ENCODE data around the gene CNTD1.

CNTD1 gene

DNA sequence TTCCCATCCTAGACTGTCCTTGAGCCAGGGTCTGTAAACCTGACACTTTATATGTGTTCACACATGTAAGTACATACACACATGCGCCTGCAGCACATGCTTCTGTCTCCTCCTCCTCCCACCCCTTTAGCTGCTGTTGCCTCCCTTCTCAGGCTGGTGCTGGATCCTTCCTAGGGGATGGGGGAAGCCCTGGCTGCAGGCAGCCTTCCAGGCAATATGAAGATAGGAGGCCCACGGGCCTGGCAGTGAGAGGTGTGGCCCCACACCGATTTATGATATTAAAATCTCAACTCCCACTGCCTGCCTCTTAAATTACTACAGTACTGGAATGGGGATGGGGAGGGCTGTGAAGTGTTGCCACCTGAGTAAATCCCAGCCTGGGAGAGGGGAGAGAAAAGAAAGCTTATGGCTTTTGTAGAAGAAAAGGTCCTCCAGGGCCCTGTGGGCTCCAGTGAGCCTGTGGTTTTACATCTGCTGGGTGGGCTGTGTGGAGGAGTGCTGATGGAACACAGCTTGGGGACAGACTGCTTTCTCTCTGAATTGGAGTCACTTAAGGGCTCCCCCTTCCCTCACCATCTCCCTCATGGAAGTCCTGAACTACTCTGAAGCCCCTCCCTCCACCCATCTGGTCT lies 19.2 kb upstream of the CNTD1 start:
- DNase-seq (ENCODE audit: low read depth in 3 of 3), result no peak

DNA sequence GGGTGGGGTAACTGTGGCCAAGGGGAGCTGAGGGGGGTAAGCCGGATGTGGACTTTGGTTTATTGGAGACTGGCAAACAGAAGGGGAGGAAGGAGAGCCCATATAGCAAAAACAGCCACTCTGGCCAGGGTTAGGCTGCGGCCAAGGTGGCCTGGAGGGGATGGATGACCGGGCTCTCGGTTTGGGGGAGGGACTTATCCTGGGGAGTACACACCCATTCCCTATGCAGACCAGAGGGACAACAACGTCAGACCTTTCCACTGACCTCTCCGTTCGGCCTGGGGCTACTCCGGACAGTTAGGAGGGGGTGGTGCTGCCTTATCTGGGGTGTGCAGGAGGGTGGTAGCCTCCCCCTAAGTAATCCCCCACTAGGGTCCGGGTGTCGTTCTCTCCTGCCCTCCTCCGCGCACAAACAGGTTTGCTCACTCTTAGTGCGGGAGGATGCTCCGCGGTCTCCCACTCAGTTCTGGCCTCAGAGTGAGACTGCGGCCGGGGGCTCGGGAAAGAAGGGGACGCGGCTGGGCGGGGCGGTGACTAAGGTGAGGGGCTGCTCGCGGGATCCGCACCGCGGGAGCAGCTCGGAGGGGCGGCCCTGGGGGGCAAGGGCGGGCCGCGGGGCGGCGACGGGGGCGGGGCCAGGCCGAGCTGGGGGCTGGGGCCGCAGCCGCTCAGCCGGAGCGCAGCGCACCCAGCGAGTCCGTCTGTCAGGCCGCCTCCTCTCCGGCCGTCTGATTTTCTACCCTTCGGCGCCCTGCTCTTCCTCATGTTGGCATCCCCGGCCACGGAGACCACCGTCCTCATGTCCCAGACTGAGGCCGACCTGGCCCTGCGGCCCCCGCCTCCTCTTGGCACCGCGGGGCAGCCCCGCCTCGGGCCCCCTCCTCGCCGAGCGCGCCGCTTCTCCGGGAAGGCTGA lies 18.5 kb upstream of the CNTD1 start, which contains the start of gene WNK4:
TSS of gene WNK4 (plus strand) at position 675 of the 915 bp plus-strand sequence. CDS start at position 764, 89 bp downstream.
- no peak for DNase-seq (ENCODE audit: low read depth in 3 of 3)

DNA sequence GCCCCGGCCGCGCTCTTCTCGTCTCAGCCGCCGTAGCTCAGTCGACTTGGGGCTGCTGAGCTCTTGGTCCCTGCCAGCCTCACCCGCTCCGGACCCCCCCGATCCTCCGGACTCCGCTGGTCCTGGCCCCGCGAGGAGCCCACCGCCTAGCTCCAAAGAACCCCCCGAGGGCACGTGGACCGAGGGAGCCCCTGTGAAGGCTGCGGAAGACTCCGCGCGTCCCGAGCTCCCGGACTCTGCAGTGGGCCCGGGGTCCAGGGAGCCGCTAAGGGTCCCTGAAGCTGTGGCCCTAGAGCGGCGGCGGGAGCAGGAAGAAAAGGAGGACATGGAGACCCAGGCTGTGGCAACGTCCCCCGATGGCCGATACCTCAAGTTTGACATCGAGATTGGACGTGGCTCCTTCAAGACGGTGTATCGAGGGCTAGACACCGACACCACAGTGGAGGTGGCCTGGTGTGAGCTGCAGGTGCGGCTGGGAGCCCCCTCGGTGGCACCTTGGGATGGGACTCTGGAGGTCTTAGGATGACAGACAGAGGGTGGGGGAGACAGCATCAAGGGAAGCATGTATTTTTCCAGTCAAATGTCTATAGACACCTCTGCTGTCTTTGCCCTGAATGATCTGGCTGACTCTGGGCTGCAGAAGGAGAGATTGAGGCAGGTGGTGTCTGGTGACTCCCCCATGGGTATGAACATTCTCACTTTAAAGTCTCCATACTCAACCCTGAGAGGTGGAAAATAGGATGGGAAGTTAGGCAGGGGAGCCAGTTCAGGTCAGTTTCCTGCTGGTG lies 17.6 kb upstream of the CNTD1 start:
- no peak for DNase-seq (ENCODE audit: low read depth in 3 of 3)

DNA sequence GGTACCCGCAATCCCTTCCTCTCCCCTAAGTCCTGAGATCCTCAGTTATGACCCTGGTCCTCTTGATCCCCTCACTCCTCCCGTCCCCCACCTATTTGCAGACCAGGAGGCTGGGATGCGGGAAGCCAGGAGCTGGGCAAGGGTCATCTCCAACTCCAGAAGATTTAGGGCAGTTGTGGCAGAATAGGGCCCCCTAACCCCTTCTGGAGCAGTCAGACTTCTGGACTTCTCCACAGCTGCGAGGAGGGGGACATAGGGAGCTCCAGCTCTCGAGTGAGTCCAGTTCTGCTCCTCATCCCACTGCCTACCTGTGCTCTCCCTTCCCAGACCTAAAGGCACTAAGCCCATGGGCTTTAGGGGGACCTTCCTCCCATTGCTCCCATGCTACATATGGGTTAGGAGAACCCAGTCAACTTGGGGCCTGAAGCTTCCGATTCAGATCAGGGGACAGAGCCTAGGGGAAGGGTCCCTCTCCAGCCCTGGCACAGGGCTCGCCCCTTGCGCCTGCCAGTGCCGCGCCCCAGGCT lies 17.0 kb upstream of the CNTD1 start:
- DNase-seq (ENCODE audit: low read depth in 3 of 3), result no peak

DNA sequence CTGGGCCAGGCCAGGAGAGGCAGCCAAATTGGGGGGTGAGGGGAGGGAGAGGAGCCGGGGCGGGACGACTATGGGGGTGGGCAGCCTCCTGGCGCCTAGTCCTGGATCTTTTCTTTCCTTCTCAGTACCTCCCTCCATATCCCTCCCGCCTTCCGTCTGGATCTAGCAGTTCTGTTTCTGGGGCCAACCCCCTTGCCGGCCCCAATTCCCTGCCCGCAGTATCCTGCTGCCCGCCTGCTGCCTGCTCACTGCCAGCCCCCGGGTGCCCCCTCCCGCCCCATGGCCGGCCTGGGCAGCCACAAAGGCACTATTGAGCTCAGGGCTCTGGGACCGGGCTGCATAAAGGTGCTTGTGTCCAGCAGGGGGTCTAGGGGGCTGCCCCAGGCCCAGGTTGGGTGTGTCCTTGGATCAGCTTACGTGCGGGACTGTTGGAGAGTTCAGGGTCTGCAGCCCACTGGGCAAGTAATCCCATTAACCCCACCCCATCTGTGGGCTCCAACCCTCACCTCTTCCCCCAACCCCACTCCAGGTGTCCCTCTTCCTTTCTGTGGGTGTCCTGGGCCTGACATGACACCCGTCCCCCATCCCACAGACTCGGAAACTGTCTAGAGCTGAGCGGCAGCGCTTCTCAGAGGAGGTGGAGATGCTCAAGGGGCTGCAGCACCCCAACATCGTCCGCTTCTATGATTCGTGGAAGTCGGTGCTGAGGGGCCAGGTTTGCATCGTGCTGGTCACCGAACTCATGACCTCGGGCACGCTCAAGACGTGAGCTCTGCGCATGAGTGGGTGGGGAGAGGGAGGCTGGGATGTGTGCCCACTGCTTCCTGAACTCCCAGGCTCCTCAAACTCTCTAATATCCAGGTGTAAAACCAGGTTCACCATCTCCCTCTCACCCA lies 16.2 kb upstream of the CNTD1 start:
- no peak for DNase-seq (ENCODE audit: low read depth in 3 of 3)

DNA sequence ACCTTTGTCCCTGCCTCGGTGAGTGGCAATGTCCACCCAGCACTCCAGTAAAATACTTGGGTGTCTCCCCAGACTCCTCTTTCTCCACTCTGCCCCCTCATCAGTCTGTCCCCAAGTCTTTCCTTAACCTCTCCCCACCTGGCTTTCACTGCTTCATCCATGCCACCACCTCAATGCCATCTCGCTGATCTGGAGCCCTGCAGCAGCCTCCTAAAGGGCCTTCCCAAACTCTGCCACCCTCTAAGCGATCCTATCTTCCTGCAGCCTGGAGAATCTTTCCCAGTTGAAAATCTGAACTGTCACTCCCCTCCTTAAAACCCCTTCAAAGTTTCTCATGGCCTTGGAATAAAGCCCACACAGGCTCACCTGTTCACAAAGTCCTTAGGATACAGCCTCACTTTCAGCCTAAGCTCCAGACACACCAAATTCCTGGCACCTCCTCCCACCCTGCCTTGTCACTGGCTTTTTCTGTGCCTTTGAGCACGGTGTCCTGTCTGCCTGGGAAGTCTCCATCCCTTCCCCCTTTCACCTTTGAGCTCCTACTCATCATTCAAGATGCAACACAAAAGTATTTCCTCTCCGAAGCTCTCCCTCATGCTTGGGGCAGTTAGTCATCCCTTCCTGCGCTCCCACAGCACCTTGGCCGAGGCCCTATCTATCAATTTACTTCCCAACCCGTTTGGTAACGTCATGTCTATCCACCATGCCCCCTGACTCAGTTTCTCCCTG lies 15.4 kb upstream of the CNTD1 start:
- no peak for DNase-seq (ENCODE audit: low read depth in 3 of 3)

DNA sequence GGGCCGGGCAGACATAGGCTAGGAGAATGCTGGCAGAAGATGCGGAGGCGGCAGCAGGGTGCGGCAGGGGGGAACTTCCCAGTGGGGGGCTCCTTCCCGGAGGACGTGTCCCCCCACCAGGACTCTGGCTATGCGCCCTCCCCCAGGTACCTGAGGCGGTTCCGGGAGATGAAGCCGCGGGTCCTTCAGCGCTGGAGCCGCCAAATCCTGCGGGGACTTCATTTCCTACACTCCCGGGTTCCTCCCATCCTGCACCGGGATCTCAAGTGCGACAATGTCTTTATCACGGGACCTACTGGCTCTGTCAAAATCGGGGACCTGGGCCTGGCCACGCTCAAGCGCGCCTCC lies 14.9 kb upstream of the CNTD1 start:
- no peak for DNase-seq (ENCODE audit: low read depth in 3 of 3)

DNA sequence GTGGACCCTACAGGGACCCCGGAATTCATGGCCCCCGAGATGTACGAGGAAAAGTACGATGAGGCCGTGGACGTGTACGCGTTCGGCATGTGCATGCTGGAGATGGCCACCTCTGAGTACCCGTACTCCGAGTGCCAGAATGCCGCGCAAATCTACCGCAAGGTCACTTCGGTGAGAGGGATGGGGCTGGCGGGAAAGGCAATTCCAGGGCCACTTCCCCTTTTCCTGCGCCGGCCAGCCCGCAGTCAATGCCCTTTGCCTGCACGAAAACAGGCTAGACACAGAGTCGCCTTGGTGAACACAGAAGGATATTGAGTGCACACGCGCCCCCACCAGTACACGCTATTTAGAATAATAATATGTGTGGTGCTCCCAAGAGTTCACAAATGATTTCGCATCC lies 14.3 kb upstream of the CNTD1 start:
- DNase-seq (ENCODE audit: low read depth in 3 of 3), result no peak

DNA sequence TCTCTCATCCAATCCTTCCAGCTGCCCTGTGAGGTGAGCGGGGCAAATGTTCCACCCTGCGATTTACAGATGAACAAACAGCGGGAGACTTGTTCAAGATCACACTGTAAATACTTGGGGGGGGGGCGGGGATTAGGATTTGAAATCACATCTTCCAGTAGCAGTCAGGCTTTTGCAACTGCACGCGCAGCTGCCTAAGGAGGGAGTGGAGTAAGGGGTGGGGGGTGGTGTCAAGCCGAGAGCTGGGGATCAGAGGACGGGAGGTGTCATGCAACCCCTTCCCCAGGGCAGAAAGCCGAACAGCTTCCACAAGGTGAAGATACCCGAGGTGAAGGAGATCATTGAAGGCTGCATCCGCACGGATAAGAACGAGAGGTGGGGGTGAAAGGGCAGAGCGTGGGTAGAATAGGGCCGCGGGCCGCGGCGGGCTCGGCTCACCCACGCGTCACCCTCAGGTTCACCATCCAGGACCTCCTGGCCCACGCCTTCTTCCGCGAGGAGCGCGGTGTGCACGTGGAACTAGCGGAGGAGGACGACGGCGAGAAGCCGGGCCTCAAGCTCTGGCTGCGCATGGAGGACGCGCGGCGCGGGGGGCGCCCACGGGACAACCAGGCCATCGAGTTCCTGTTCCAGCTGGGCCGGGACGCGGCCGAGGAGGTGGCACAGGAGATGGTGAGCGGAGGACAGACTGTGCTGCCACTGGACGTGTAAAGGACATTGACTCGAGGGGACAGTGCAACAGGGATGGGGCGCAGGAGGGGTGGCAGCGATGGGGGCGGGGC lies 13.7 kb upstream of the CNTD1 start:
- DNase-seq (ENCODE audit: low read depth in 3 of 3), result no peak

DNA sequence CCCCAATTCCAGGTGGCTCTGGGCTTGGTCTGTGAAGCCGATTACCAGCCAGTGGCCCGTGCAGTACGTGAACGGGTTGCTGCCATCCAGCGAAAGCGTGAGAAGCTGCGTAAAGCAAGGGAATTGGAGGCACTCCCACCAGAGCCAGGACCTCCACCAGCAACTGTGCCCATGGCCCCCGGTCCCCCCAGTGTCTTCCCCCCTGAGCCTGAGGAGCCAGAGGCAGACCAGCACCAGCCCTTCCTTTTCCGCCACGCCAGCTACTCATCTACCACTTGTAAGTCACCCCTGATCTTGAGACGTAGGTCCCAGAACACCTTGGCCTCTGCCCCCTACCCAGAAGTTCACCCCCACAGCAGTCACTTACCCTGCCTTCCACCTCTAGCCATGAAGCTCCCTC lies 11.4 kb upstream of the CNTD1 start:
- DNase-seq (ENCODE audit: low read depth in 3 of 3), result no peak

DNA sequence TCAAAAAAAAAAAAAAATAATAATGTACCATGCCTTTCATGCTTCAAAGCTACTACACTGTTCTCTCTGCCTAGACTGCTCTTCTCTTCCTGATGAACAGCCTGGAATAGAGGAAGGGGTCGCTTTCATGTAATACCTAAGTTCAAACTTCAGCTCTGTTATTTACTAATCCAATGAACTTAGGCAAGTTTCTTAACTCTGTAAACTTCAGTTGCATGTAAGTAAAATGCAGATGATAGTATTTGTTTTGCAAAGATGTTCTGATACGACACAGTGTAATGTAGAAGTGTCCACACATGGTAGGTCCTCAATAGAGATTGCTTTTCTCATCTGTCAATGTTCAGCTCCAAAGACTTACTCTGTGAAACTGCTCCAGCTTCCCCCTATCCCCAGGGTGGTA lies 6.7 kb upstream of the CNTD1 start:
- DNase-seq (ENCODE audit: low read depth in 3 of 3), result no peak

DNA sequence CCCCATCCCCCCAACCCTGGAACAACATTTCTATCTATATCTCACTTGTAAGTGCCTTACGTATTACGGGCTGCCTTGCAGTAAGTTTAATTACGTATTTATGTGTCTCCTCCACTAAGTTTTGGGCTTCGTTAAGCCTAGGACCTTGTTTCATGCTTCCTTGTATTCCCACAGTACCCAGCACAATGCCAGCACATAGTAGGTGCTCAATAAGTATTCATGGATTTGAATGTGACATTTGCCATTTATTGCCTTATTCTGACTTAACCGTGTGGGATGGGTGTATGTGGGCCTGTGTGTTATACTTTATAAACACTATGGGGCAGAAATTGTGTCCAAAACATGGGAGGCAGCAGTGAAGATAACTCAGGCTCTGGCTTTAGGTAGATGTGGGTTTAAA lies 6.1 kb upstream of the CNTD1 start:
- no peak for DNase-seq (ENCODE audit: low read depth in 3 of 3)

DNA sequence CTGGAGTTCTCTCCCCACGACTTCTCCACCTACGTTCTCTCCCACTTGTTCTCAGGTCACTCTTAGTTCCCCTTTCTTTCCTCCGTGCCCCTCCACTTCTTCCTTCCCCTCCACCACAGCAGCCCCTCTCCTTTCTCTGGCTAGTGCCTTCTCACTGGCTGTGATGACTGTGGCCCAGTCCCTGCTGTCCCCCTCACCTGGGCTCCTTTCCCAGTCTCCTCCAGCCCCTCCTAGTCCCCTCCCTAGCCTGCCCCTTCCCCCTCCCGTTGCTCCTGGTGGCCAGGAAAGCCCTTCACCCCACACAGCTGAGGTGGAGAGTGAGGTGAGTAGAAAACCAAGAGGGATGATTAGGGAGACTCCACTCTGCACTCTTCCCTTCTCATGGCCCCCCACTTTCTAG lies 3.6 kb upstream of the CNTD1 start:
- no peak for DNase-seq (ENCODE audit: low read depth in 3 of 3)

DNA sequence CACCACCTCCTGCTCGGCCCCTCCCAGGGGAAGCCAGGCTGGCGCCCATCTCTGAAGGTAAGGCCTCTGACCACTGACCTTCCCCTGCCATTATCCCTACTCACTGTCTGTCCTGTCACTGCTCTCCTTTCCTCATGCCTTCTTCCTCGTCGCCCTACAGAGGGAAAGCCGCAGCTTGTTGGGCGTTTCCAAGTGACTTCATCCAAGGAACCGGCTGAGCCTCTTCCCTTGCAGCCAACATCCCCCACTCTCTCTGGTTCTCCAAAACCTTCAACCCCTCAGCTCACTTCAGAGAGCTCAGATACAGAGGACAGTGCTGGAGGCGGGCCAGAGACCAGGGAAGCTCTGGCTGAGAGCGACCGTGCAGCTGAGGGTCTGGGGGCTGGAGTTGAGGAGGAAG lies 3.2 kb upstream of the CNTD1 start:
- no peak for DNase-seq (ENCODE audit: low read depth in 3 of 3)

DNA sequence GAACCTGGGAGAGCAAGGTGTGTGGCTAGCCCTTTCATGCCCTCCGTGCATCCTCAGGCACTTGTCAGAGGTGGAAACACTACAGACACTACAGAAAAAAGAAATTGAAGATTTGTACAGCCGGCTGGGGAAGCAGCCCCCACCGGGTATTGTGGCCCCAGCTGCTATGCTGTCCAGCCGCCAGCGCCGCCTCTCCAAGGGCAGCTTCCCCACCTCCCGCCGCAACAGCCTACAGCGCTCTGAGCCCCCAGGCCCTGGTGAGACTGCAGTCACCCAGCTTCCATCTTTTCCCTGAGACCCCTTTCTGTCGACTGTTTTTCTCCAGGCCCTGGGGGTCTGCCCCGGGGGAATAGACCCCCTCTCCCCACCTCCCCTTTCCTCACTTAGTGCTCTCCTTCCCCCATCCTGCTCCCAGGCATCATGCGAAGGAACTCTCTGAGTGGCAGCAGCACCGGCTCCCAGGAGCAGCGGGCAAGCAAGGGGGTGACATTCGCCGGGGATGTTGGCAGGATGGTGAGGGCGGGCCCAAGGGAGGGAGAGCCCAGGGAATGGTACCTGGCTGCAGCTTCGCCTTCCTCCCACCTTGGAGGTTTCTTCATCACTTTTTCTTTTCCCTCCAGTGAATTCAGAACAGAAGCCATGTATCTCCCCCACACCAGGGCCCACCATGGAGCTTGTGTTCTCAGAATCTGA lies 2.4 kb upstream of the CNTD1 start:
- DNase-seq (ENCODE audit: low read depth in 3 of 3), result no peak

DNA sequence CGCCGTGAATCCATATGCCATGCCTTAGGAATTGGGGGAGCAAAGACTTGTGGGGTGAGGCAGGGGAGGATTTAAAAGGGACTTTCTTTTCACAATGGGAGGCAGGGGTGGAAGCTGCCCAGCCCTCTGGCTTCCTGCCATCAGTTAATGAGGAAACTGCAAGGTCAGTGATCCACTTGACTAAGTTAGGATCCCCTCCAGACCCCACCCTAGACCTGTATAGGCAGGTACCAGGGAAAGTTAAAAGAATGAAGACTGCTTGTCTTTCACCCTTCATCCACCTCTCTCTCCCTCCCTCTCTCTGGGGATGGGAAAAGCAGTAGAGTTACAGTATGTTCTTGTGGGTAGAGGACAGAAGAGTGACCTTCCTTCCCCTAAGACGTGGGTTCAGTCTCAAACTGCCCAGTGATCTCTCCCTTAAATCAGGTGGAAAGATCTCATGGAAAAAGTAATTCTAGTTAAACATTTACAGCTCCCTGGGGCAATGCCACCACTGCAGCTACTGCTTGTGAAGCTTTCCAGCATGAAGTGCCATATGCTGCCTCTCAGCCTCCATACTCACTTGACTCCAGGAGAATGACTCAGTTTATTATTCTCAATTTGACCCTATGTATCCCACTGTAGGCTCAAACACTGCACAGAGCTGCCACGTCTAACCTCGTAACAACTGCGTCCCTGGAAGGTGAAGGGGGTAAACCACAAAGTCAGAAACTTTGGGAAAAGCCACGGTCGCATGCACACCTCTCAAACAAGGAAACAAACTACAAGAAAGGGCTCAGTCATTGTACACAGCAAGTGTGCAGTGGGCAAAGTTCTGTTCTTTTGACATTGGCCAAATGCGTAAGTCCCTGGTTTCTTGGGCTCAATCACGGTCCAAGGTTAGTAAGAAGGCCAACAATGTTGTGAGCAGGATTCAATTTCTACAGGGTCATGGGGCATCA lies 1.3 kb upstream of the CNTD1 start:
- no peak for DNase-seq (ENCODE audit: low read depth in 3 of 3)

DNA sequence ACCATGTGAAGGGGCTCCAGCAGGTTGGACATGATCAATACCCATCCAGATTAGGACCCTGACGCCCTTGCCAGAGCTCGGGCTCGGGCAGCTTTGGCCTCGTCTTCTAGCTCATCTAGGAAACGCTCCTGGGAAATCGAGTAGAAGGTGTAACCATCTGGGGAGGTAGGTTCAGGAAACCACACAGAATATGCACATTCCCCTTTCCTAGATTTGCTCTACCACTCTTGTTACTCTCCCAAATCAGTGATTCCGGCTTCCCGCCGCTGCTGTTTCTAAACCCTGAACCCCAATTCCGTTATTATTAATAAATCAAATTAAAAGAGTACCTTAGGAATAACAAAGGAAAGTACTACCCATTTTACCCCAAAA lies 664 bp upstream of the CNTD1 start:
- DNase-seq (ENCODE audit: low read depth in 3 of 3), result no peak

Data from stimulated activated CD4-positive, alpha-beta T cell treated with anti-CD3 and anti-CD28 coated beads, TNF-alpha, amount 100 ng/mL, for 48 hours (primary cell).